NCI-H1092 (cell line): Measurements from ENCODE around the gene B4GAT1.
A peak's percentile ranks its signal among the peaks of the same experiment; 100 is the strongest.
"Not testable (repeated sequence)": the region's sequence is repeated elsewhere in the genome, so short reads cannot be mapped to it uniquely, and the experiment has no call there.

ENCODE experiments used
- DNase-seq: peaks from one replicate; lab custom pipeline; 2025; lab: John Stamatoyannopoulos, UW

Gene B4GAT1

DNA sequence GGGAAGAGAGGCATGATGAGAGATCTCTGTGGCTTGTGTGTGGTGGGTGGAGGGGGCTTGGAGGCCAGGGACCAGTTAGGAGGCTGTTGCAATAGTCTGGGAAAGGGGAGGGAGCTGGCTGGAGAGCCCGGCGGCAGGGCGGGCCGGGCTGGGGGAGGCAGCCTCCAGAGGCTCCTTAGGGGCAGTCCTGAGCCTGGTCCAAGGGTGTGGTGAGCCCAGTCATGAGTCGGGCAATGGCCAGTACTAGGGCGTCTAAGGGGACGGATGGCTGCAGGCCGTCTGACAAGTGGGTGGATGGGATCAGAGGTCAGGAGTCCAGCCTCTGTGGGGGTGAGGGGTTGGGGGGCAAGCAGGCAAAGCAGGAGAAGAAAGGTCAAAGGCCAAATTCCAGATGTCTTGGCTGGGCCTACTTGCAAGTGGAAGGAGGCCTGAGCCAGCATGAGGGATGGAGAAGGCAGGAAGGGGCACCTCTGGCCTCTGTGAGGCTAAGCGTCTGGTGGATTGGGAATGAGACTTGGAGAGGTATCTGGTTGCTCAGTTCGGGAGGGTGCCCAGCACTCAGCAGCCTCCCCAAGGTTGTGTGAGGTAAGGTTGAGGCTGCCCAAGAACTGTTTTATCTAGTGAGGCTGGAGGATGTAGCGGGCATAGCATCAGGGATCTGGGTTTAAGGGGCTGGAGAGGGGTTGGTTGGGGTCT is 24.5 kb downstream of the B4GAT1 start:
- no peak for DNase-seq

DNA sequence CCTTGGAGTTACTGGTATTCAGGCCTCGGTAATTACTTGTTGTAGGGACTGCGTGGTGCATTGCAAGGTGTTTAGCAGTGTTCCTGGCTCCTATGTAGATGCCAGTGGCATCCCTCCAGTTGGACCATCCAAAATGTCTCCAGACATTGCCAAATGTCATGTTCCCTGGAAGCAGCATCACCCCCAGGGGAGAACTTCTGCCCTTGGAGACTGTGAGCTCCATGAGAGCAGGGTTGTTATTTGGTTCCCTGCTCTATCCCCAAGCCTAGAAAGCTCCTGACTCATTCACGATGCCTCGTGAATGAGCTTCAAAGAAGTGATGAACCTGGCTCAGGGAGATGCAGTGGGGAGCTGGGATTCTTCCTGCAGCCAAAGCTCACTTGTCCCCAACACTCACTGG is 25.8 kb downstream of the B4GAT1 start:
- no peak for DNase-seq

DNA sequence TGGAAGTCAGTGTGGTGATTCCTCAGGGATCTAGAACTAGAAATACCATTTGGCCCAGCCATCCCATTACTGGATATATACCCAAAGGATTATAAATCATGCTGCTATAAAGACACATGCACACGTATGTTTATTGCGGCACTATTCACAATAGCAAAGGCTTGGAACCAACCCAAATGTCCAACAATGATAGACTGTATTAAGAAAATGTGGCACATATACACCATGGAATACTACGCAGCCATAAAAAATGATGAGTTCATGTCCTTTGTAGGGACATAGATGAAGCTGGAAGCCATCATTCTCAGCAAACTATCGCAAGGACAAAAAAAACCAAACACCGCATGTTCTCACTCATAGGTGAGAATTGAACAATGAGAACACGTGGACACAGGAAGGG is 26.7 kb downstream of the B4GAT1 start:
- DNase-seq: not testable (repeated sequence)

DNA sequence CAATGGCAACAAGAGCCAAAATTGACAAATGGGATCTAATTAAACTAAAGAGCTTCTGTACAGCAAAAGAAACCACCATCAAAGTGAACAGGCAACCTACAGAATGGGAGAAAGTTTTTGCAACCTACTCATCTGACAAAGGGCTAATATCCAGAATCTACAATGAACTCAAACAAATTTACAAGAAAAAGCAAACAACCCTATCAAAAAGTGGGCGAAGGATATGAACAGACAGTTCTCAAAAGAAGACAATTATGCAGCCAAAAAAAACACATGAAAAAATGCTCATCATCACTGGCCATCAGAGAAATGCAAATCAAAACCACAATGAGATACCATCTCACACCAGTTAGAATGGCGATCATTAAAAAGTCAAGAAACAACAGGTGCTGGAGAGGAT is 27.1 kb downstream of the B4GAT1 start:
- not testable (repeated sequence) for DNase-seq

DNA sequence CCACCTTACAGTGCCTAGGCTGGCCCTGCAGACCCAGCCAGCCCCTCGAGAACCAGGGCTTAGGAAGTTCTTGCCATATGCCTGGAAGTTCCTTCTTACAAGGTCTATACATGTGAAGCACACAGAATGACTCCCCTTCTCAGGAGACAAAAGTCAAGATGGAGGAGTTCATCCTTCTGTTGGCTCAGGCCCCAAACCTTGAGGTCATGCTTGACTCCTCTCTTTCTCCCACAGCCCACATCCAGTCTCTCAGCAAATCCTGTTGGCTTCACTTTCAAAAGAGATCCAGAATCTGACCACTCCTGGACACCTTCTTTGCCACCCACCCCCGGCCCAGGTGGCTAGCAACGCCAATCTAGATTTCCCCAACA is 28.8 kb downstream of the B4GAT1 start:
- DNase-seq: no peak

DNA sequence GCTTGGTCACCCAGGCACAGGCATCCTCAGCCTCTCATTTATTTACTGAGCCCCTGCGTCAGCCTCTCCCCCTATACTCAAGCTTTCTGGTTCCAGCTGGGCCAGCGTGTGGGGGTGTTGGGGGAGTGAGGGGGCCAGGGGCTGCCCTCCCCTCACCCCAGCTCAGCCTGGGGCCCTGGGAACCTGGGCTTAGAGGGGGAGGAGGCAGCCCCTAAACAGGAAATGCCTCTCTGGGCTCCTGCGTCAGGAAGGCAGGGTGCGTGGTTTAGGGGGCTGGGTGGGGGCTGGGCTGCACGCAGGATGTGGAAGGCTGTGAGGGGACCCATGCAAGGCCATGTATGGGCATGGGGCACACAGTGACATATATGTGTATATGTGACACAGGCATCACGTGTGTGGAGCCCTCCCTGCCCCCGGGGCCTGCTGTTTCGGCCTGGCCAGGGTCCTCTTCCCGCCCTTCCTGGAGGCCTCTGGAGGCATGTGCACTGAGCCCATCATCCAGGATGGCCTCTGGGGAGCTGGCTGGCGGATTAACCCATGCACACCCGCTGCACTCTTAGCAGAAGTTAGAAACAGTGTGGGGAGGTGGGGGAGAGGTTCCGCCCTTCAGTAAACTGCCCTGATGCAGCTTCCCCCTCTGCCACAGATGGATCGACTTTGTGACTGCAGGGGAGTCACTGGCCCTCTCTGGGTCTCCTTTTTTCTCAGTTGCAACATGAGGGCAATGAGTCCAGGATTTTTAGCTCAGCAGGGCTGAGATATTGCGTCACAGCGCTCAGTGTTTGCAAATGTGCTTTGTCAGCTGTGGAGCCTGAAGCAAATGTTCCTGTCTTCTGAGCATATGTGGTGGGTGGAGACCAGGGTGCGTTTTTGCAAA is 29.5 kb downstream of the B4GAT1 start:
- no peak for DNase-seq

DNA sequence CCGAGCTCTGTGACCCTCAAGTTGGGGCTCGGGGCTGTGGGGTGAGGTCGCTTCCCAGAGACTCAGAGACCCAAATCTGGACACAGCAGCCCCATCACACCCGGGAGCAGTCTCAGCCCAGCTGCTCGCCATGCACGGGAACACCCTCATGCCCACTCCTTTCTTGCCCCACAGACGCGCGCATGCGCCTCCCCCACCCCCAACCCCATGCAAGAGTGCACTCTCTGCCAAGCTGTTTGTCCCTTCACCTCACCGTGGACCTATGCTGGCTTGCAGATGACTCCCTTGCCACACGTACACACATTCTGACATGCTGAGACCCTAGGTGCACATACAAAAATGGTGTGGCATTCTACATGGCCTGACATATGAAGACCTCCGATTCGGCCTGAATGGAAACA is 30.1 kb downstream of the B4GAT1 start:
- no peak for DNase-seq

DNA sequence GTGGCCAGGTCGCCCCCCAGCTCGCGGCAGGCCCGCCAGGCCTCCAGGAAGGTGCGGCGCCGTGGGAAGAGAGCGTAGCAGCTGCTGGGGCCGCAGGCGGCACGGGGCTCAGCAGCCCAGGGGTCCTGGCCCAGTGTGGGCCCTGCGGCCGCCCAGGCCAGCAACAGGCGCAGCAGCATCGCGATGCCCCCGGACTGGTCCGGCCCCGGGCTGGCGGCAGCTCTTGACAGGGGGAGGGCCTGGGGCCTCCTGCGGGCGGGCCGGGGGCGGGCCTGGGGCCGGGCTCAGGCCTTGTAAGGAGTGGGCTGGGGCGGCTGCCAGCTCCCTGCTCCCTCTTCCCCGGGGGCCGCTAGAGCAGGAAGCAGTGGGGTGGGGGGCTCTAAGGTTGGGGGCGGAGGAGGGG is 30.6 kb downstream of the B4GAT1 start, which contains the start of gene CD248:
CD248 (minus strand) TSS at position 196 of the 403 bp plus-strand sequence; CDS start at position 179, 17 bp downstream.
- DNase-seq: no peak

DNA sequence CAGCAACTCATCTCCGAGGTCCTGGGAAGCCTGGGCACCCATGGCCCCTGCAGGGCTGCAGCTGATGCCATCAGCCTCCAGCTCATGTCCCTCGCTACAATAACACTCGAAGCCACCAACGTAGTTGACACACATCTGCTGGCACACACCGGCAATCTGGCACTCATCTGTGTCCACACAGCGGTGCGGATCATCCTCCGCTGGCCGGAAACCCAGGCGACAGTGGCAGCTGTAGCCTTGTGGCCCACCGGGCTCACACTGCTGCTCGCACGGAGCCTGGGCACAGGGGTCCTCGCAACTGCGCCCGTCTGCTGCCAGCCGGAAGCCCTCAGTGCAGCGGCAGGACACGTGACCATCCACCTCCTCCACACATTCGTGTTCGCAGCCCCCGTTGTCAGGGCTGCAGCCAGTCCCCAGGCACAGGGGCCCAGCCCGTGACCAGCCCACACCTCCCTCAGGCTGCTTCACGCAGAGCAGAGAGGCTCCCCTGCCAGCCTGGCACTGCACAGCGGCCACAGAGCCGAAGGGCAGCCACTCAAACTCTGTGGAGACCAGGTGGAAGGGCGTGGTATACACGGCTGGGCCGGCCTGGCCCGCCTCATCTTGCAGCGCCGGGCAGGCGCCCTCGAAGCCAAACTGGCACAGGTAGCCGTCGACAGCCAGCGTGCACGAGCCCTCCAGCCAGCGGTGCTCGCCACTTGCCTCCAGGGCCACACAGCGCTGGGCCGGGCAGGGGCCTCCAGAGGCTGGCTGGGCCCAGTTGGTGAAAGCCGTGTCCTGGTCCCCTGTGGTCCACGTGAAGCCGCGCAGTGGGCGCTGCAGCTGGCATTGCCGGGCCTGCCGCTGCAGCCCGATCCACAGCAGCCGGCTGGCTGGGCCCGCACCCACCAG is 31.3 kb downstream of the B4GAT1 start:
- DNase-seq: no peak

DNA sequence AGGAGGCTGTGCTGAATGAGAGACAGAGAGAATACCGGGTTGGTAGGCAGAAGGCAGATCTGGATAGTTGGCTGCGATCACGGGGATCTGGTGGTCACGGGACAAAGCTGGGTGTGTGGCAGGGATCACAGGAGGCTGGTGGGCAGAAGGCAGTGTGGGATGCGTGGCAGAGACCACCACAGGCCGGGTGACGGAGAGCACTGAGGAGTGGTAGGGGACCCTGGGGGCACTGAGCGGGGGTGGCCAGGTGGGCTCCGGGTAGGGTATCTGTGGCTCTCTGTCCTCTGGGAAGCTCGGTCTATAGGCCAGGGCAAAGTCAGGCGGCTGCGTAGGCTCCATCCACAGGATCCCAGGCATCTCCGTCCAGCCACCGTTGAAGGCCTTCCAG is 31.9 kb downstream of the B4GAT1 start:
- DNase-seq: no peak

DNA sequence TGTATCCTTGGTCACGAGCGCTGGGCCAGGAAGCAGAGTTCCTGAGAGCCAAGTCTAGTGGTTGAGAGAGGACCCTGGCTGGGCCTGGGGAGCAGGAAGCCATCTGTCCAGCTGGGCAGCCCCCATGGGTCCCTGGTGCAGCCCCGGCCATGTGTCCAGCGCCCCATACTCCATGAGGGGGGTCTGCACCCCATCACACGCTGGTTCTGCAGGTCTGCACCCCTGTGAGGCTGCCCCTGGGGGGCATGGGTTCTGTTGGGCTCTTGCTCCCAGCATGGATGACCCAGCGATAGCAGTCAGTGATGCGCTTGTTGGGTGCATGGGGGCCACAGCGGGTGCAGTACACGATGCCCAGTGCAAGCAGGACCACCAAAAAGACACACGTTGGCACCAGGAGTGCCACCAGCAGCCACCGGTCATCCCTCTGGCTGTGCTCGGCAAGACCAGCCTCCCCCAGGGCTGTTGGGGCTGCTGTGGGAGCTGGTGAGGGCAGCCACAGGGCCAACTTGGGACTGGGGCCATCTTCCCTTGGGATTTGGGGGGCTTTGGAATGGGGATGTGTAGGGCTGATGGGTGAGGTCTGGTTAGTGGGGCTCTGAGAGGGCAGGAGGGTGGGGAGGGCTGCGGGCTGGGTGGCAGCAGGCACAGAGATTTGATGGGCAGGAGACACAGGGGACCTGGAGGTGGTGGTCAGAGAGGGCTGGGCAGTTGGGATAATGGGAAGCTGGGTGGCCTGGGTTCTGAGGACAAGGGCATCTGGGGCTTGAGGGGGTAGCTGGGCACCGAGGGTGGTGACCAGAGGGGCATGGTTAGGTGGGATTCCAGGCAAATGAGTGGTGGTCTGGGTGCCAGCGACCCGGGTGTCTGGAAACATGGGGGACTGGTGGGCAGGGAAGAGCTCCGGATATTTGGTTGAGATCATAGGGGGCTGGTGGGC is 32.6 kb downstream of the B4GAT1 start:
- DNase-seq: no peak

DNA sequence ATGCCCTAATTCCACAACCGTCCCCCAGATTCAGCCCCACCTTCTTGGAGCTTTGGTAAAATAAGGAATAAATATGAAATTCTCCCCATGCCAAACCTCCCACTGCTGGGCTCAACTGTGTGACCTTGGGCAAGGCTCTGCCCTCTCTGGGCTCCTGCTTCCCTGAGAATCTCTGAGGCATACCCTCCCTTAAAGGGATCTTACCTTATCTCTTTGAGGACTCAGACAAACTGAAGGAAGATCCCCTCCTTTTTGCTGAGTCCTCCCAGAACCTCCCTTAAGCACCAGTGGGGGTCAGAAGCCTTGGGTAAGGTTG is 33.3 kb downstream of the B4GAT1 start:
- DNase-seq: no peak

DNA sequence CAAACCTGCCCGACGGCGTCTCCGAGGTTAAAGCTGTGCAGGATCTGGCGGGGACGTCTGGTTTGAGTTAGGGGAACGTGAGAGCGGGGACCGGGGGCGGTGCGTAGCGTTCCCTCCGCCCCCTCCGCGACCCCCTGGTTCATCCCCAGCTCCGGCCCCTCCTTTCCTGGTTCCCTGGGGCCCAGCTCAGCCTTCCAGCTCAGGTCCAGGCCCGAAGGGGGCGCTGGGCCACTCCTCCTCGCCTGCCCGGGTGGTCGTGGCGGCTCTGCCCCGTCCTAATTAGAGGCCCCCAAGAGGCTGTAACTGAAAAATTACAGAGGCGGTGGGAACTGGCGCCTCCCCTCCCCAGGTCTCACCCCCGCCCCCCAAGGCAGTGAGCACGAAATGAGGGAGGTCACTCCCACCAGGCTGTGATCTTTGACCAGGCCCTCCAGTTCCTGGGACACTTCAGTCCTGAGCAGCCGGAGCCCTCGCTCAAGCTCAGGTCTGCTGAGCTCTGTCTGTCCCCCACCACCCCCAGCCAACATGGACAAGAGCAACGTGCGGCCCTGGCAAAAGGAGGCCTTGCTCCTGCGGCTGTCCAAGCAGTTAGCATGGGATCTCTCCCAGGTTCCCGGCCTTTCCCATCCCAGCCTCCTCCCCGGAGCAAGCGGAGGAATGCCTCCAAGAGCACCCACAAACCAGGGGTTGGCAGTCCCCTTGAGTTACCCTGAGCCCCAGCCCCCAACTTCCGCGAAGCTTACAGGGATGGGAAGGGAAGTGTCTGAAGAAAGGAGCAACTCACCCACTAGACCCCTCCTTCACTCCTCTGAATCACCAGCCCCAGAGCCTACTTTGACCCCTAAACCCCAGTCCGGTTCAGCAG is 33.9 kb downstream of the B4GAT1 start:
- no peak for DNase-seq

DNA sequence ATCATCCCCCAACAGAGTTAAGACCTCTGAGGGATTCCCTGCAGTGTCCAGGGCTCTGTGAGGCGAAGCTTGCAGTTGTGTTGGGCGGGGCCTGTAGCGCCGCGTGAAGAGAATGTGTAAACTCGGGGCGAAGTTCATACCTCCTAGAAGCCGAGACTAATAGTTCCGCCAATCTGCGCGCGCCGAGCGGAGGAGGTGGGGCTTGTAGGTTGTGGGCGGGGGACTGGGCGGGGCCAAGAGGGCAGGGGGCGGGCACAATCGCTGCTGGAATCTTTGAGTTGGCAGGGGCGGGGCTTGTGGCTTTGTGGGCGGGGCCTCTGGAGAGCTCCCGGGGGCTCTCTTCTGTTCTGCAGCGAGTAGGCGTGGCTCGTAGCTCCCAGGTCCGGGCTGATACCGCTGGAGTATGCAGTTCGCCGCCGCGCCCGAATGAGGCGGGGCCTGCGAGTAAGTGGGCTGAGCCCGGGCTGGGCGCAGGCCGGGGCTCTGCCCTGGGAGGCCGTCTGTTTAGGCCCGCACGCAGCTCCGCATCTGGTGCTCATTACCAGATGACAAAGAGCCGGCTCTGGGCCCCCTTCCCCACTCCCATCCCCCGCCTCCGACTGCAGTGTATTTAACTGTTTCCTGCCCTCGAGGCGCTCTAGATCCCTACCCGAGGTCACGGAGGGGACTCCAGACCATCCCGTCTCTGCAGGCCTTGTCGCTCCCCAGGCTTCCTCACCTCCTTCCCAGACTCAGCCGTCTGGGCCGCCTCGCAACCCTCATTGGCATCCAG is 34.7 kb downstream of the B4GAT1 start:
- DNase-seq: peak; percentile 90

DNA sequence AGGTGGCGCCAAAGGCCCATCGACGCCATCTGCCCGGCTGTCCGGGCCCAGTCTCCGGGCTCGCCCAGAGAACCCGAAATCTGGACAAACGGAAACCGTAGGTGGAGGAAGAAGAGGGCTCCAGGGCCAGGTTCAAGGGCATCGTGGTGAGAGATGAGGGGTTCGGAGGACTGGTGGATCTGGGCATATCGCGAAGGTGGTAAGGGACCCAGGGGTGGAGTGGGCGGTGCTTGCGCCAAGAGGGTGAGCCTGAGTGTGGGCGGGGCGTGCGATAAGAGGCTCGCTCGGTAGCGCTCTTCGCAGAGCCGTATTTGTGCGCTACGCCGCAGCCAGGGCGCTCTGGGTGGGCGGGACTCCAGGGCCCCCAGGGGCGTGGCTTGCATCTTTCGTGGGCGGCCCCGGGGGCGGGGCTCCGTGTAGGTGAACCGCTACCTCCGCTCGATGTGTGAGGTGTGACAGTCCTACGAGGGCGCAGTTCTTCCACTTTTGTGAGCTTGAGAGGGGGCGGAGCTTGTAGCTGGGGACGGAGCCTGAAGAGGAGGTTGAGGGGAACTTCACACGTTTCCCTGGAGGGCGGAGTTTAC is 35.4 kb downstream of the B4GAT1 start:
- DNase-seq: peak; percentile 90

DNA sequence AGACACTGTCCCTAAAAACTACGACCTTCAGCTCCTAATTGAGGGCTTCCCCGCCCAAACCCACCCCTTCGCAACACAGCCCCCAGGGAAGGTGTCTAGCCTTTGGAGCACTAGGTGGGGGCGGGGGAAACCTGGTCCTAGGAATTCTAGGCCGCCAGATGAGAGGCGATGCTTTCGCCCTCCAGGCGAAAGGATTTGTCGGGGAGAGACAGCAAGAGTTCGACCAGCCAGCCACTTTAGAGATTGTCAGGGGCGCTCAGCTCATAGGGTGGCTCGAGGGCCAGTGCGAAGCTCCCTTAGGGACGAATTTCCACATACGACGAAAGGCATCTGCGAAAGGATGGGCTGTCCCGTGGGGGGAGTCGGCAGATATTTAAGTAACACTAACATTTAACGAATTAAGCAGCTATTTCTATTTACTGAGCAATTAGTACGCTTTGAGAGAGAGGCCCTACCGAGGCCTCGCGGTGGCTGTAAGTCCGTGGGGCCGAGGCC is 35.9 kb downstream of the B4GAT1 start:
- no peak for DNase-seq

DNA sequence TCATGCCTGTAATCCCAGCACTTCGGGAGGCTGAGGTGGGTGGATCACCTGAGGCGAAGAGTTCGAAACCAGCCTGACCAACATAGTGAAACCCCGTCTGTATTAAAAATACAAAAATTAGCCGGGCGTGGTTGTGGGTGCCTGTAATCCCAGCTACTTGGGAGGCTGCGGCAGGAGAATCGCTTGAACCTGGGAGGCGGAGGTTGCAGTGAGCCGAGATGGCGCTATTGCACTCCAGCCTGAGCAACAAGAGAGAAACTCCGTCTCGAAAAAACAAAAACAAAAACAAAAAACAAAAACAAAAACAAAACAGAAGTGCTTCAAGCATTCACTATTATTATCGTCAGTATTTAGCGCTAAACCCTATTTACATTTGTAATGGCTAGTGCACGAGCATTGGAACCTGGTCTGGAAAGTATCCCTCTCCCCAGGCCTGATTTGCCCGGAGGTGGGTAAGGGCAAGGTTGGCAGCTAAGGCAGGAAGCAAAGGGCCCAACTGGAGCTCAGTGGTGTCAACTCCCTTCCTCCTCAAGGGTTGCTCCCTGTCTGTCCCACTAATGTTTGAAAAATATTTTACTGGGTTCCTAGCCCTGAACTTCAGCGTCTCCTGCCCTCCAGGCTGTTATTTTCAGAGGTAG is 36.5 kb downstream of the B4GAT1 start:
- not testable (repeated sequence) for DNase-seq

DNA sequence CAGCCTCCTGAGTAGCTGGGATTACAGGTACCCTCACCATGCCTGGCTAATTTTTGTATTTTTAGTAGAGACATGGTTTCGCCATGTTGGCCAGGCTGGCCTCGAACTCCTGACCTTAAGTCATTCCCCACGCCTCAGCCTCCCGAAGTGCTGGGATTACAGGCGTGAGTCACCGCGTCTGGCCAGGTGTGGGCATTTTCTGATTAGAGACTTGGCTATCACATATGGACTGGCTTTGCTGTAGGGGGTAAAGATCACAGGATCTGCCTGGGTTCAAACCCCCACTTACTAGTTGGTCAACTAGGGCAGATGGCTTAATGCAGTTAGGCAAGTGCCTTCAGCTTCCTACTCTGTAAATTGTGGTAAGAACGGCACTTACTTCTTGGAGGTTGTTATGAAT is 37.1 kb downstream of the B4GAT1 start:
- DNase-seq: no peak

DNA sequence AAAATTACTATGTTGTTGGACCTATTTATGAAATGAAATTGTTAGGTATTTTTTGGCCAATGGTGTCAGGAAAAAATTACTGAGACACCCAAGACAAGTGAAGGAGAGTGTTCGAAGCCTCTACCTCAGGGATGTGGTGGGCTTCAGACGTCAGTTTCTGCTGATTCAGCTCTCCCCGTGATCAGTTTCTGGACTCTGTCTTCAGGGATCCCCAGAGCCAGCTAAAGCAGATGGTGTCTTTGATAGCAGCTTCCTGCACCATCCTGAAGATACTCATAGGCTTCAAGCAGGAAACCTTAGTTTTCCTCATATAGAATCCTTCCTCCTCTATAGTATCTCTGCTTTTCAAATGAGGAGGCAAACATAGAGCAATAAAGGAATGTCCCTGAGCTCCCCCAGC is 38.0 kb downstream of the B4GAT1 start:
- DNase-seq: no peak
